Stimulated activated CD4-positive, alpha-beta T cell treated with anti-CD3 and anti-CD28 coated beads, Interleukin-4, amount 100 ng/mL, for 1 hour (primary cell): ENCODE measurements around the gene GRM7.

ENCODE experiments used
- DNase-seq: peaks from one replicate; pipeline ENCODE4 v3.0.0-alpha.2; 2020

GRM7 gene

GRCh38 chr3:7678521-7678920, 817.6 kb downstream of the GRM7 start:
- DNase-seq = no peak

GRCh38 chr3:7682822-7683229, 821.9 kb downstream of the GRM7 start:
- no peak for DNase-seq

GRCh38 chr3:7683426-7683825, 822.5 kb downstream of the GRM7 start:
- no peak for DNase-seq

- no peak for DNase-seq
Observed at GRCh38 chr3:7684182-7684715, 823.3 kb downstream of the GRM7 start.

GRCh38 chr3:7687428-7688147, 826.7 kb downstream of the GRM7 start:
- no peak for DNase-seq

GRCh38 chr3:7692866-7693265, 832.0 kb downstream of the GRM7 start:
- DNase-seq = no peak

- no peak for DNase-seq
Observed at GRCh38 chr3:7693976-7694375, 833.1 kb downstream of the GRM7 start.

- DNase-seq = no peak
Observed at GRCh38 chr3:7695049-7695448, 834.1 kb downstream of the GRM7 start.

- DNase-seq = no peak
Observed at GRCh38 chr3:7696320-7696719, 835.4 kb downstream of the GRM7 start.

- DNase-seq = no peak
Observed at GRCh38 chr3:7697548-7697947, 836.6 kb downstream of the GRM7 start.

GRCh38 chr3:7700539-7700938, 839.6 kb downstream of the GRM7 start:
- DNase-seq = no peak

GRCh38 chr3:7700977-7701376, 840.1 kb downstream of the GRM7 start:
- no peak for DNase-seq

GRCh38 chr3:7707187-7707586, 846.3 kb downstream of the GRM7 start:
- DNase-seq = no peak

GRCh38 chr3:7709376-7710082, 848.6 kb downstream of the GRM7 start:
- no peak for DNase-seq

- no peak for DNase-seq
Observed at GRCh38 chr3:7710284-7710683, 849.4 kb downstream of the GRM7 start.

GRCh38 chr3:7713724-7714123, 852.8 kb downstream of the GRM7 start:
- no peak for DNase-seq

GRCh38 chr3:7720649-7721297, 859.9 kb downstream of the GRM7 start:
- DNase-seq = no peak

- no peak for DNase-seq
Observed at GRCh38 chr3:7721869-7722268, 861.0 kb downstream of the GRM7 start.

GRCh38 chr3:7728566-7729519, 867.9 kb downstream of the GRM7 start:
- DNase-seq = no peak

GRCh38 chr3:7733933-7734332, 873.0 kb downstream of the GRM7 start:
- no peak for DNase-seq

- DNase-seq = no peak
Observed at GRCh38 chr3:7734456-7734855, 873.5 kb downstream of the GRM7 start.

- no peak for DNase-seq
Observed at GRCh38 chr3:7737263-7737662, 876.3 kb downstream of the GRM7 start.

- DNase-seq = no peak
Observed at GRCh38 chr3:7739754-7740153, 878.8 kb downstream of the GRM7 start.
